HG03159 (cell line): ENCODE results near the gene YPEL4.
A peak's percentile ranks its signal among the peaks of the same experiment; 100 is the strongest.
"Not testable (repeated sequence)": the region's sequence is repeated elsewhere in the genome, so short reads cannot be mapped to it uniquely, and the experiment has no call there.

ENCODE experiments used
- ATAC-seq: cut with Tn5 transposase; IDR thresholded peaks from one replicate; pipeline ENCODE4 v1.9.1; 2021; ENCODE audit warnings: mild to moderate bottlenecking, moderate library complexity; ENCODE audit not compliant: unreplicated experiment

The YPEL4 gene, protein sequence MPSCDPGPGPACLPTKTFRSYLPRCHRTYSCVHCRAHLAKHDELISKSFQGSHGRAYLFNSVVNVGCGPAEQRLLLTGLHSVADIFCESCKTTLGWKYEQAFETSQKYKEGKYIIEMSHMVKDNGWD

DNA sequence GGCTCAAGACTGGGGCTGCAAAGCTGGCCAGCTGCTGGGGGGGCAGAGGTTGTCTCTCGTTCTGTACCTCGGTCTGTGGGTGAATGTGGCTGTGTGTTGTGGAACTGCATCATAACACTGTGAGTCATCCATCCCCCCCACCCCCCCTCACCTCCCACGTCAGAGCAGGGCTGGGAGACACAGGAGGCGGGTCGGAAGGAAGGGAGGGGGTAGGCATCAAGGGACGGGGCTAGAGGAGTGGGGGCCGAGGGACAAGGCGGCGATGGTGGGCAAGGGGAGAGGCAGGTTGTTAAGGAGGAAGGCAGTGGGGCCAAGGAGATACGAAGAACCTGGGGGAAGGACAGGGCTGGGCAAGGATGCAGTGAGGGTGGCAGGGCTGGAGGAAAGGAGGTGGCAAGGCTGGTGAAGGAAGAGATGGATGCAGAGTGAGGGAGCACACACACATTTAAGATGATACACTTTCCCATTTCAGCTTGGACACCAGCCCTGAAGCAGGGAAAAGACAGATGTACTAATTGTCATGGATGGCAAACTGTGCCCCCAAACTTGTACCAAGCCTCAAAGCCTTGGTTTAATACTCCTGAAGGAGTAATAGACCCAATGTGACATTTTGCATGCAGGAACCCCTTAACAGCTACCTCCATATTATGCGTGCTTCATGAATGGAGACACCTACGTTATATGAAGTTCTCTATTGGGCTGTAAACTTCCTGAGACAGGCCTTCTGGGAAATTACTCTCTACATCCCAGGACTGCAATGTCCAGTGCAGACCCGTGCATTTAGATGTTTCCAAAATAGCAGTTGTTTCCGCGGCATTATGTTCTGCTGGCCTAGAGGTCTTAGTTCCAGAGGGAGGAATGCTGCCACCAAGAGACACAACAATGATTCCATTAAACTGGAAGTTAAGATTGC lies at the start of gene YPEL4:
YPEL4 (minus strand) TSS at position 87 of the 913 bp plus-strand sequence. CDS start 2,805 bp downstream, outside the sequence.
- ATAC-seq, result no peak

DNA sequence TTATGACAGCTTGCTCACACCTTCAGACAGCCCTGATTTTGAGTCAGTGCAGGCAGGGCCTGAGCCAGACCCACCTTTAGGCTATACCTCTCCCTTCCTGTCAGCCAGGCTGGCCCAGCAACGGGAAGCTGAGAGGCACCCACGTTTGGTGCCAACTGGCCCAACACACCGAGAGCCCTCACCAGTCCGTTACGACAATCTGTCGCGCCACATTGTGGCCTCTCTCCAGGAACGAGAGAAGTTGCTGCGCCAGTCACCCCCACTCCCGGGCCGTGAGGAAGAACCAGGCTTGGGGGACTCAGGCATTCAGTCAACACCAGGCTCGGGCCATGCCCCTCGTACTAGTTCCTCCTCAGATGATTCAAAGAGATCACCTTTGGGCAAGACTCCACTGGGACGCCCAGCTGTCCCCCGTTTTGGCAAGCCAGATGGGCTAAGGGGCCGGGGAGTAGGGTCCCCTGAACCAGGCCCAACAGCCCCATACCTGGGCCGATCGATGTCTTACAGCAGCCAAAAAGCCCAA lies 49.2 kb upstream of the YPEL4 start:
- no peak for ATAC-seq

DNA sequence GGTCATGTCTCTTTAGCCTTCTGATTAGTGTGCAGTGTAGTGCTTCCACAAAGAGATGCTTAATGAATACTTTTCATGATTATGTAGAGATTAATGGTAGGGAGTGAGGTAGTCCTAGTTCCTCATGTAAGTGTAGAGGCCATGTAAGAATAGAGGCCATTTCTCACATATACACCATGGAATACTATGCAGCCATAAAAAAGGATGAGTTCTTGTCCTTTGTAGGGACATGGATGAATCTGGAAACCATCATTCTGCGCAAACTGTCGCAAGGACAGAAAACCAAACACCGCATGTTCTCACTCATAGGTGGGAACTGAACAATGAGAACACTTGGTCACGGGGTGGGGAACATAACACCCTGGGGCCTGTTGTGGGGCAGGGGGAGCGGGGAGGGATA lies 40.8 kb upstream of the YPEL4 start:
- ATAC-seq, result not testable (repeated sequence)

DNA sequence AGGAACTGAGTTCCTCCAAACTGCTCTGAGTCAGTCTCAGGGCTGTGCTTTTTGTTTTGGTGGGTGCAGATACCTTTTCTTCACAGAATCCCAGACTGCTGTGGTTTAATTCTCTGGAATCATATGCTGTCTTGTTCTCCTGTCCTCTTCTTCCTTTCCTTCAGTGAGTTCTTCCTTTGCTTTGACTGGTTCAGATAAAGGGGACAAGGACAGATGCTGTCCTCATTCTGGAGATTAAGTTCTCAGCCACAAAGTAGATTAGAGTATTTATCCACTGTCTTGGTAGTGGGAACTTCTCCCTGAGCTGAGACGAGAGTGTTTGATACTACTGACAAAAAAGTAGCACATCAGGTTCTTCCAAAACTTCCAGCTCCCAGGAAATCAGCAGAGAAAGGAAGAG lies 31.5 kb upstream of the YPEL4 start:
- no peak for ATAC-seq

DNA sequence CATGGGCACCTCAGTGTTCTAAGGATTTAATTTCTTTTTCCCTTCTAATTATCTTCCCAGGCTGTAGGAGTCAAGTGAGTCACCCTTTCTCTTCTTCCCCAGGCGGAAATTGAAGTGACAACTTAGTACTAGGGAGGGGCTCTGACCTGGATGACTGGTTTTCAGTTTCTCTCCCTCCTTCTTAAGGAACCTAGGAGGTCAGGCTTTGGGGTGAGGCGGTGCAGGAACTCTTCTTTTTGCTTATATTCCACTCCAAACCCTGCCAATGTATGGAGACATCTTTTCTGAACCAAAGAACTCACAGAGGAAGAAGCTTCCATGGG lies 30.8 kb upstream of the YPEL4 start:
- peak; percentile 29 for ATAC-seq

DNA sequence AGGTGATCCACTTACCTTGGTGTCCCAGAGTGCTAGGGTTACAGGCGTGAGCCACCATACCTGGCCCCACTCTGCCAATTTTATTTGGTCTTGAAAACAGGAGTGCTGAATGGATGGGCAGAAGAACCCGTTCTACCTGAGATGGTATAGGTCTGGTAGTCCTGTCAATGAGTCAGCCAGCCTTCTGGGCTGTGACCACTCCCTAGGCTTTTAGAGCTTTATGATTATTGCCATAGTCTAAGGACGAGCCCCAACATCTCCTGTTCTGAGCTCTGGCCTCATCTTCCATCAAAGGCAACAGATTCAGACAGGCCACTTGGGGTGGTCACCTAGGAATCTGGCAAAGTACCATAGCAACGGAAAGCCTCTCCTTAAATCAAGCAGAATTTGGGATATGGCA lies 29.7 kb upstream of the YPEL4 start:
- no peak for ATAC-seq

DNA sequence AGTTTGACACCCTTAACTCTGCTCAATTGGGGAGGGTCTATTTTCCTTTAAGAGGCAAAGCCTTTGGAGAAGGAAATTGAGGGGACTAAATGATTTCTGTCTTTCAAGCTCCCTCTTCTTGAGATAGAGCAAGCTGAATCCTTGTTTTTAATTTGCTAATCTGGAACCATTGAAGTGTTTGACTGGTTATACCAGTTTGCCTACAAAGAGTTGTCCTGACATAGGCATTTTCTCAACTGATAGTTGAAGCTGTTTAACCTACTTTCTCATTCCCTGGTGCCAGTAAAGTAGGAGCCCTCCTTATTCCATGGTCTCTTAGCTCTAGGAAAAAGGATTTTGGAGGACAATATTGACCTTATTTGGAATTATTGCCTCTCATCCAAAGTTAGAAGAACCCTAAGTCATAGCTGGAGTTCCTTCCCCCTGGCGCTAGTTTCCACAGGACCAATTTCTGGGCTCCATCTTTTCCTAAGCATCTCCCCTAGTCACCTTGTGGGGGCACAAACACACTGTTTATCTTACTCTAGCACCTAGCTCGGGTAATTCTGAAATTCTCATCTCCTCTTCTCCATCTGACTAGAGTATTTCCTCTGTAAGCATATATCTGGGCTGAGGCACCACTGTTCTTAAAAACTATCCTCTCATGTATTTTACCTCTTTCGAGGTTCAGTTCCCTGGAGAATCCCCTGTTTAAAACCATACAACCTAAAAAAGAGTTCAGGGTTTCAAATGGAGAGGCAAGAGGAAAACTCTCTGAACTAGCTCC lies 25.6 kb upstream of the YPEL4 start:
- ATAC-seq, result no peak

DNA sequence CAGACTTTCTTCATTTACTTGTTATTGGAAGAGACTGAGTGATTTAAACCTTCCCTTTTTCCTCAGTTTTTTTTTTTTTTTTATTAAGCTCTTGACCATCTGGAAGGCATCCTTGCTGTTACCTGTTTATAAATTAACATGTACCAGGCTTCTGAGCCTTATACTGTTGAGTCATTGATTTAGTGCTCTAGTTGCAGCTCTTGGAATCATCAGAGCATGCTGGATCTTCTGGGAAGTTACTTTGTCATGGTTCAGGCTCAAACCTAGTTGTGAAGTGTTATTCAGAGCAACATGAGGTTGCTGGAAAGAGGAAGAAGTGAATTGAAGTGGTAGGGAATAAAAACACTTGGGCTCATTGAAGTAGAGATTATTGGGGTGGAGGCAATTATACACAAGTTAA lies 24.5 kb upstream of the YPEL4 start:
- no peak for ATAC-seq

DNA sequence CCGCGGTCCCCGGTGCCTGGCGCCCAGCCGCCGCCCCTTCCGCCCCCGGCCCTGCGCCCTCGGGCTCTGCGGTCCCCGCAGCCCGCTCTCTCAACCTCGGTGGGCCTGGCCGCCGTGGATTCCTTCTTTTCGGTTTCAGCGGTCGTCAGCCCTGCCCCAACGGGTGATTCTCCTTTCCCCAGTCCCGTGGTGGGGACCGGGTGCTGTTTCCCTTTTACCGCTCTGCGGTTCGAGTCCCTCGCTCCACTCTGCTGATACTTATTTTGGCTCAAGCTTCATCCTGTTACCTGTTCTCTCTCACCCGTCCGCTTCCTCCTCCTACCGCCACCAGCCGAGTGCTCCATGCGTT lies 18.7 kb upstream of the YPEL4 start:
- peak; percentile 12 for ATAC-seq

DNA sequence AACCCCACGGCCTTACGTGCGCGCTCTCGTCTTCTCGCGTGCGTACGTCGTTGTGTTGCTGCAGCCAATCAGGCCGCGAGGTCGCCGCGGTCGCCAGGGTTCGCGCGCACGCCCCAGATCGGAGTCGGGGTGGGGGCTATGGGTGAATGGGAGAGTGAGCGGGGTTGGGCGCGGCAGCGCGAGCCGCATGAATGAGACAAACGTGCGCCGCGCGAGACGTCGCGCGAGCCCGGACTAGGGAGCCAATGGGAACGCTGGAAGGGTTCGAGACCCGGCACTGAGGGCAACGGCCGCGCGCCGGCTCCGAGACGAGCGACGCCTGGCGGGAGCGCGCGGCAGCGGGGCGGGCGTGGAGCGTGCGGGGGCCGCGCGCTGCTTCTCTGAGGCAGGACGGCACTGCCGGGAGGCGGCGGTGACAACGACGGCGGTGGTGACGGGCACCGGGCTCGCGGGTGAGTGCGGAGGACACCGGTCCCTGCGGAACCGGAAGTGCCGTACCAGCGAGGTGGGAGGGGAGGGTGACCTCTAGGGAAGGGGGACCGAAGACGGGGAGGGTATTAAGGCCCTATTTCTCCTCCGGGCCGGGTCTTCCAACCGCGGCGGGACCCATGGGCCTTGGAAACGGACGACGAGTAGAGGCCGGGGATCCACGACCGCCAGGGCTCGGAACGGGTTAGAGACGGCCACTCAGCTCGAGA lies 18.2 kb upstream of the YPEL4 start, which contains the start of gene ZDHHC5:
ZDHHC5 (plus strand) TSS at position 379 of the 698 bp plus-strand sequence. CDS start 4,977 bp downstream, outside the sequence.
- ATAC-seq, result peak; percentile 85

DNA sequence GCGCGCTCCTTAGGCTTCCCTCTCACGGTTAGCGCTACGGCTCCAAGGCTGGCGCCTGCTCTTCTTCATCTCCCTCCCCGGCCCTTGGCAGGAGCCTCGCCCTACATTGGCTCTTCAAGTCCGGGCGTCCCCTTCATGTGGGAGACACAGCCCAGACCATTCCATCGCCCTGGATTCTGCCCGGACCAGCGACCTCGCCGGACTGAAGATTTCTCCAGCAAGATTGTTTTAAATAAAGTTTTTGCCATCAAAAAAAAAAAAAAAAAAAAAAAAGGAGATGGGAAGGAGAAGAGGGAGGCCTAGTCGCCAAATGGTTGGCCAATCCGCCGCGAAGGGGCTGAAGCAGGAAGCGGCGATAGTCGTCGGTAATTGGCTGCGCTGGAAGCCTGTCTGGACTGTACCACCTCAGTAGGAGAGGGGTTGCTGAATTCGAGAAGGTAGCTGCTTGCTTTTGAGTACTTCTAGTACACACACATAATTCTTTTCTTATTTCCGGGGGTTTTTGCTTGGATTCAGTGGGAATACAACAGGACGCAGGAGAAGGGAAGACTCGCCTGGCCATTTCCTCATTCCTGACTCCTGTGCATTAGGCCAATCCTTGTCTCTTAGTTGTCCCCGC lies 17.5 kb upstream of the YPEL4 start:
- ATAC-seq, result peak; percentile 64

DNA sequence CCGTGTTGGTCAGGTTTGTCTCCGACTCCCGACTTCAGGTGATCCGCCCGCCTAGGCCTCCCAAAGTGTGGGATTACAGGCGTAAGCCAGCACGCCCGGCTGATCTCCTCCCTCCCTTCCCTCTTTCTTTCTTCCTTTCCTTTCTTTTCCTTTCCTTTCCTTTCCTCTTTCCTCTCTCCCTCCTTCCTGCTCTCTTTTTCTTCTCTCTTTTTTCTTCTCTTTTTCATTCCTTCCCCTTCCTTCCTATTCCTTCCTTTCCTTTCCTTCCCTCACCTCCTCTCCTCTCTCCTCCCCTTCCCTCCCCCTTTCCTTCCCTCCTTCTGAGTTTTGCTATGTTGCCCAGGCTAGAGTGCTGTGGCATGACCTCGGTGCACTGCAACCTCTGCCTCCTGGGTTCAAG lies 14.3 kb upstream of the YPEL4 start:
- ATAC-seq, result no peak

DNA sequence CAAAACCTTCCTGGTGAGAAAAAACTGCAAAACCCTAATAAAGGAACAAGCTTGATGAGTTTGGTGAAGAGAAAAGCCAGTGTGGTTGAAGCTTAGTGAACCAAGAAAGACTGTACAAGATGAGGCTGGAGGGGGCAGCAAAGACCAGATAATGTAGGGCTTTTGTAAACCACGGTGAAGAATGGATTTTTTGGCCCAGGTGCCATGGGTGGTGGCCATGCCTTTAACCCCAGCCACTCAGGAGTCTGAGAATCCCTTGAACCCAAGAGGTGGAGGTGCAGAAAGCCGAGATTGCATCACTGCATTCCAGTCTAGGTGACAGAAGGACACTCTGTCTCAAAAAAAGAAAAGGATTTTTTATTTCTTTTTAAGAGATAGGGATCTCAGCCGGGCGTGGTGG lies 13.2 kb upstream of the YPEL4 start:
- ATAC-seq, result no peak

DNA sequence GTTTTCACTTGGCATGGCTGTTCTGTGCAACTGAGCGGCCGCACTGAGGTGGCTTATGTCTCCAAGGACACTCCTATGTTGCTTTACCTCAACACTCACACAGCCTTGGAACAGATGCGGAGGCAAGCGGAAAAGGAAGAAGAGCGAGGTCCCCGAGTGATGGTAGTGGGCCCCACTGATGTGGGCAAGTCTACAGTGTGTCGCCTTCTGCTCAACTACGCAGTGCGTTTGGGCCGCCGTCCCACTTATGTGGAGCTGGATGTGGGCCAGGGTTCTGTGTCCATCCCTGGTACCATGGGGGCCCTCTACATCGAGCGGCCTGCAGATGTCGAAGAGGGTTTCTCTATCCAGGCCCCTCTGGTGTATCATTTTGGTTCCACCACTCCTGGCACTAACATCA lies 10.0 kb upstream of the YPEL4 start:
- no peak for ATAC-seq

DNA sequence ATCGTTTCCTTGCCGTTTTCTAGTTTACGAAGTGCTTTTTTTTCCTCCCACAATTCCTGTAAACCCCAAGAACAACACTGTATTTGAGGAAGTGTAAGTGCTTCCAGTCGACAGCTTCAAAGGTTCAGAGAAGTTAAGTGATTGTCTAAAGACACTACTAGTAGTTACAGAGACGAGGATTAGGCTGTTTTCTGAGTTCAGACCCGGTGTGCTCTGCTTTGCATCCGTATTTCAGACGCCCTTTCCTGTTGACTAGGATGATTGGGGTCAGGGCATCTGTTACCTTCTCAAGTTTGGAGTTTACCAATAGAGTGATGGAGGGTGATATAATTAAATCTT lies 8.3 kb upstream of the YPEL4 start:
- ATAC-seq, result no peak

DNA sequence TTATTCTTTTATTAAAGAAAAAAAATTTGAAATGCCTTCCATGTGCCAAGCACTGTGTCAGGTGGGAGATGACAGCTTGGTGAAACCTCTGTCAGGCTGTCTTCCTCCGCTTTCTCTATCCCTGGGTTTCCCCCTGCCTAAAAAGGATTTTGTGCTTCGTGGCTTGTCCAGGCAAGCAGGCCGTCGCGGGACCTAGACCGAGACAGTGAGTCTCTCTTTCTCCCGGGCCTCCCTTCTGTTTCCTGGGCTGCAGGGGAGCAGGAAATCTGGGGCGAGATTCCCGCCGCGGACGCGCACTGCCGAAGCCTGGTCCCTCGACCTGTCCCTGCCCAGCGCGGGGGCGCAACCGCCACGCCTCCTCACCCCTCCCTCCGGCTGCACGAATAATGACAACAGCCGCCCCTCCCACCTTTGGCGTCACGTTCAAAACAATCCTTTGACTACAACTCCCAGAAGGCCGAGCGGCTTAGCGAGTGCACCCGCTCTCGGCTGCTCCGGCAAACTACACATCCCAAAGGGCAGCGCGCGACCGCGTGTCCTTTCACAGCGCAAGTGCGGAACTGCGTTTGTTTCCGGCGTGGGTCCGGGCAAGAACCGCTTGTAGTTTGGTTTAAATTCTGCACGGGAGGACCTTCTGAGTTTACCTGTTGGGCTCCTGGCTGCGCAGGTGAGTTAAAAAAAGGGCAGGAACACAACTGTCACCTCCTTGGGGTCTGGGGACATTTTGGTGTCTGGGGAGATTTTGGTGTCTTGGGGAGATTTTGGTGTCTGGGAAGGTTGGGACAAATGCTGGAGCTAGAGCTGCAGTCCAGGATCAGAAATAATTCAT lies 7.7 kb upstream of the YPEL4 start, which contains the start of gene CLP1:
CLP1 (plus strand) TSS at position 569 of the 829 bp plus-strand sequence. CDS start 1,715 bp downstream, outside the sequence.
- ATAC-seq, result peak; percentile 99

DNA sequence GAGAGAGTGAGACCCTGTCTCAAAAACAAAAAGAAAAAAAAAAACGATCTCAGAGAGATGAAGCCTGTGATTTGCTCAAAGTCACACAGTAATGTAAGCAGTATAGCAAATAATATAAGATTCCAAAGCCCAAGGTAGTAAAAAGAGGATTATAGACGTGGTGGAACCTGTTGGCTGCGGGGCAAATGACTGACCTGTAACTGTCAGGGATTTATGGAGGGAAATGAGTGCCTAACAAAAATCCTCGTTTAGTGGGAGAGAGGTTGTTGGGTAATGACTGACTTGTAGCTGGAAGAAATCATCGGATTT lies 7.1 kb upstream of the YPEL4 start:
- ATAC-seq, result no peak

DNA sequence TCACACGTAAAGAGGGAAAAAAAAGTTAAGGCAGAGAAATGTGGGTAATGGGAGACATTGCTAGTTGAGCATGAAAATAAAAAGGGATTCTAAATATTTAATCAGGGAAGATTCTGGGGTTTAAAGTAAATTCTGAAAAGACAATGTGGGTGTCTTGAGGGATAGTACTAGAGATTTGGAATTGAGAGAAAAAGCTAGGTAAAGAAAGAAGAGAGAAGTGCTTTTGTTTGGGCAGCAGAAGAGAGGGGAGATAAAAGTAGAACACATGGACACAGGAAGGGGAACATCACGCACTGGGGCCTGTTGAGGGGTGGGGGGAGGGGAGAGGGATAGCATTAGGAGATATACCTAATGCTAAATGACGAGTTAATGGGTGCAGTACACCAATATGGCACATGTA lies 3.5 kb upstream of the YPEL4 start:
- no peak for ATAC-seq

DNA sequence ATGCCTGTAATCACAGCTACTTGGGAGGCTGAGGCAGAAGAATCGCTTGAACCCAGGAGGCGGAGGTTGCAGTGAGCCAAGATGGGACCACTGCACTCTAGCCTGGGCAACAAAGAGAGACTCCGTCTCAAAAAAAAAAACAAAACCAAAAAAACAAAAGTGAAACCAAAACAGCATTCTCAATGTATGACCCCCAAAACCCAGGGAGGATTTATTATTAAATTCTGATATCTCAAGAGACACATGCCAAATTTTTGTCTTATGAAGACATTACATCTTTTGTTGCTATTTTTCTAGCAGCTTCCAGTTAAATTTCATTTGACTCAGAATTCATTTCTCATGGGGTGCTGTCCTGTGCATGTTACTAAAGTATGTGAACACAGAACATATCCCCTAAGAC lies 3.0 kb upstream of the YPEL4 start:
- ATAC-seq, result no peak

DNA sequence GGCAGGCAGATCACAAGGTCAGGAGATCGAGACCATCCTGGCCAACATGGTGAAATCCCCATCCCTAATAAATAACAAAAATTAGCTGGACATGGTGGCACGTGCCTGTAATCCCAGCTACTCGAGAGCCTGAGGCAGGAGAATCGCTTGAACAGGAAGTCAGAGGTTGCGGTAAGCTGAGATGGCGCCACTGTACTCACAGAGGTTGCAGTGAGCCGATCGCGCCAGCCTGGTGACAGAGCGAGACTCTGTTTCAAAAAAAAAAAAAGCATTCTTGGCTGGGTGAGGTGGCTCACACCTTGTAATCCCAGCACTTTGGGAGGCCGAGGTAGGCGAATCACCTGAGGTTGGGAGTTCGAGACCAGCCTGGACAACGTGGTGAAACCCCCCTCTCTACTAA lies 2.5 kb upstream of the YPEL4 start:
- ATAC-seq, result not testable (repeated sequence)
